IMR-90 (cell line): ENCODE data around the gene DDX59. TPM values are rescaled to one million over a fixed set of nuclear protein-coding genes. Genes with fewer than 3 reads are reported as not detected.

Experiments
- ATAC-seq: fragments of 200-7000 bp; cut with Tn5 transposase; 2 replicates; pipeline ENCODE4 v1.9.1; 2020; ENCODE audit warnings: low read depth, mild to moderate bottlenecking, moderate library complexity
- BruUV-seq: library from RNA; stranded (reverse); fragments of 400-500 nt; replicated peaks from 2 replicates; lab custom pipeline; 2021; lab: Mats Ljungman, UMichigan
- CTCF ChIA-PET: fragments of 300-600 bp; formaldehyde crosslinking; extraction: SDS; loops from one replicate; lab custom pipeline; 2021; ENCODE audit warnings: antibody characterized with exemption; lab: Yijun Ruan, JAX
- POLR2A ChIA-PET: fragments of 300-600 bp; sonication (Branson Sonifier 250); formaldehyde crosslinking; loops from one replicate; lab custom pipeline; 2022; ENCODE audit warnings: antibody characterized with exemption; ENCODE audit not compliant: unreplicated experiment; lab: Charles Lee
- DNase-seq: peaks from one replicate; pipeline ENCODE4 v3.0.0; 2013
- H2AFZ ChIP-seq: replicated peaks from 2 replicates; pipeline ENCODE3; 2013; ENCODE audit warnings: low read length, mild to moderate bottlenecking; ENCODE audit not compliant: poor library complexity
- H2AK5ac ChIP-seq: 2 replicates; pipeline ENCODE4 v1.6.1; 2013; ENCODE audit warnings: low read depth, low read length, inconsistent platforms
- H2AK9ac ChIP-seq: replicated peaks from 2 replicates; pipeline ENCODE3; 2013; ENCODE audit warnings: mild to moderate bottlenecking, low read depth, low read length, moderate library complexity; ENCODE audit not compliant: poor library complexity
- H2BK120ac ChIP-seq: 2 replicates; pipeline ENCODE4 v1.6.1; 2013; ENCODE audit warnings: low read depth, low read length, inconsistent platforms
- H2BK15ac ChIP-seq: 3 replicates; pipeline ENCODE4 v1.6.1; 2013; ENCODE audit warnings: low read depth, low read length, inconsistent platforms
- H2BK20ac ChIP-seq: 2 replicates; pipeline ENCODE4 v1.6.1; 2013; ENCODE audit warnings: low read depth, mild to moderate bottlenecking, inconsistent platforms, low read length, moderate library complexity
- H2BK5ac ChIP-seq: 2 replicates; pipeline ENCODE4 v1.6.1; 2013; ENCODE audit warnings: mild to moderate bottlenecking, low read depth, low read length, inconsistent platforms; ENCODE audit not compliant: poor library complexity, severe bottlenecking
- H3K14ac ChIP-seq: replicated peaks from 2 replicates; pipeline ENCODE4 v1.6.1; 2013; ENCODE audit warnings: low read depth, low read length, inconsistent platforms
- H3K18ac ChIP-seq: 2 replicates; pipeline ENCODE4 v1.6.1; 2013; ENCODE audit warnings: low read depth, low read length, control low read depth
- H3K23ac ChIP-seq: 2 replicates; pipeline ENCODE4 v1.6.1; 2013; ENCODE audit warnings: low read depth, low read length, inconsistent platforms
- H3K27ac ChIP-seq: 2 replicates; pipeline ENCODE4 v1.5.1; 2013; ENCODE audit warnings: mild to moderate bottlenecking, control low read depth, low read length; ENCODE audit not compliant: insufficient read depth
- H3K27me3 ChIP-seq: 2 replicates; pipeline ENCODE4 v1.6.1; 2013; ENCODE audit warnings: low read length; ENCODE audit not compliant: control insufficient read depth, insufficient read depth
- H3K36me3 ChIP-seq: 2 replicates; pipeline ENCODE4 v1.6.1; 2013; ENCODE audit warnings: low read length, mixed read lengths; ENCODE audit not compliant: control insufficient read depth, insufficient read depth
- H3K4ac ChIP-seq: 2 replicates; pipeline ENCODE4 v1.6.1; 2013; ENCODE audit warnings: low read depth, low read length, inconsistent platforms
- H3K4me1 ChIP-seq: 2 replicates; pipeline ENCODE4 v1.6.1; 2013; ENCODE audit warnings: low read length, mixed read lengths; ENCODE audit not compliant: control insufficient read depth, insufficient read depth
- H3K4me2 ChIP-seq: 2 replicates; pipeline ENCODE4 v1.6.1; 2013; ENCODE audit warnings: low read depth, mild to moderate bottlenecking, control low read depth, low read length, moderate library complexity
- H3K4me3 ChIP-seq: 2 replicates; pipeline ENCODE4 v1.5.1; 2013; ENCODE audit warnings: low read depth, mild to moderate bottlenecking, control low read depth, low read length, moderate library complexity; ENCODE audit not compliant: insufficient read depth
- H3K56ac ChIP-seq: 2 replicates; pipeline ENCODE4 v1.6.1; 2013; ENCODE audit warnings: low read length, inconsistent platforms; ENCODE audit not compliant: insufficient read depth; ENCODE audit errors: extremely low read depth
- H3K79me1 ChIP-seq, 2 experiments: 2 replicates each; pipeline ENCODE4 v1.6.1; 2013; ENCODE audit warnings: low read length in 2 of 2, inconsistent platforms in 1 of 2, low read depth in 1 of 2
- H3K9ac ChIP-seq: 2 replicates; pipeline ENCODE4 v1.6.1; 2013; ENCODE audit warnings: low read depth, low read length, control low read depth
- H3K9me1 ChIP-seq: 2 replicates; pipeline ENCODE4 v1.6.1; 2013; ENCODE audit warnings: low read length, inconsistent platforms; ENCODE audit not compliant: insufficient read depth
- H3K9me3 ChIP-seq: 2 replicates; pipeline ENCODE4 v1.6.1; 2013; ENCODE audit warnings: low read length; ENCODE audit not compliant: control insufficient read depth, insufficient read depth
- H4K20me1 ChIP-seq: 2 replicates; pipeline ENCODE4 v1.6.1; 2013; ENCODE audit warnings: low read length, inconsistent platforms; ENCODE audit not compliant: insufficient read depth
- H4K5ac ChIP-seq: 2 replicates; pipeline ENCODE4 v1.6.1; 2013; ENCODE audit warnings: mild to moderate bottlenecking, low read depth, low read length, control low read depth
- H4K8ac ChIP-seq, 2 experiments: 2 replicates each; pipeline ENCODE4 v1.6.1; 2013; ENCODE audit warnings: low read depth in 2 of 2, low read length in 2 of 2, control low read depth in 1 of 2, inconsistent platforms in 1 of 2
- H4K91ac ChIP-seq: 2 replicates; pipeline ENCODE4 v1.6.1; 2013; ENCODE audit warnings: low read depth, low read length, inconsistent platforms; ENCODE audit not compliant: insufficient read depth
- BHLHE40 ChIP-seq: fragments of 150-350 bp; IDR thresholded peaks from 2 replicates; pipeline ENCODE4 v1.6.1; 2016; ENCODE audit warnings: mild to moderate bottlenecking, low read depth, low read length
- CEBPB ChIP-seq: IDR thresholded peaks from 2 replicates; pipeline ENCODE4 v1.6.1; 2012; ENCODE audit warnings: low read depth, low read length, improper control_type of control experiment
- ELK1 ChIP-seq: fragments of 150-350 bp; IDR thresholded peaks from 2 replicates; pipeline ENCODE4 v1.6.1; 2016; ENCODE audit warnings: low read depth, mild to moderate bottlenecking, low read length, moderate library complexity, borderline replicate concordance
- FOS ChIP-seq: fragments of 150-350 bp; IDR thresholded peaks from 2 replicates; pipeline ENCODE4 v1.6.1; 2016; ENCODE audit warnings: low read depth, low read length
- MAFK ChIP-seq: IDR thresholded peaks from 2 replicates; pipeline ENCODE4 v1.6.1; 2012; ENCODE audit warnings: low read depth, low read length, improper control_type of control experiment
- MXI1 ChIP-seq: IDR thresholded peaks from 2 replicates; pipeline ENCODE4 v1.6.1; 2012; ENCODE audit warnings: low read depth, mild to moderate bottlenecking, low read length, moderate library complexity, borderline replicate concordance
- NFE2L2 ChIP-seq: fragments of 150-350 bp; IDR thresholded peaks from 2 replicates; pipeline ENCODE4 v1.6.1; 2016; ENCODE audit warnings: low read depth, mild to moderate bottlenecking, low read length
- POLR2A ChIP-seq: IDR thresholded peaks from 2 replicates; pipeline ENCODE4 v1.6.1; 2012; ENCODE audit warnings: mild to moderate bottlenecking, low read depth, low read length
- RAD21 ChIP-seq: IDR thresholded peaks from 2 replicates; pipeline ENCODE4 v1.6.1; 2012; ENCODE audit warnings: low read length, improper control_type of control experiment
- RCOR1 ChIP-seq: IDR thresholded peaks from 2 replicates; pipeline ENCODE4 v1.6.1; 2012; ENCODE audit warnings: mild to moderate bottlenecking, low read length, improper control_type of control experiment; ENCODE audit not compliant: insufficient replicate concordance
- RFX5 ChIP-seq: IDR thresholded peaks from 2 replicates; pipeline ENCODE4 v1.8.0; 2012; ENCODE audit warnings: low read depth, mild to moderate bottlenecking, low read length, moderate library complexity
- WGBS, 2 experiments: methylation state at CpG; one replicate each; pipeline versions ENCODE4 v1.1.5 to v1.1.7; 2013; ENCODE audit warnings: missing lambda C conversion rate in 2 of 2; ENCODE audit not compliant: insufficient read length in 1 of 2; ENCODE audit errors: extremely low coverage in 2 of 2; 5-methylcytosine and 5-hydroxymethylcytosine counted together
- dilution Hi-C: fragments of 300-500 bp; cut with HindIII; formaldehyde crosslinking; loops from one replicate; pipeline ENCODE4 v1.14.3; 2018; ENCODE audit warnings: low sequenced_read_pairs; ENCODE audit not compliant: unreplicated experiment
- in situ Hi-C: fragments of 300-500 bp; cut with MboI; formaldehyde crosslinking; loops from 3 replicates; pipeline ENCODE4 v1.14.3; 2019; ENCODE audit warnings: low sequenced_read_pairs, inconsistent platforms, mixed read lengths
- intact Hi-C: fragments of 100-400 bp; cut with micrococcal nuclease; formaldehyde crosslinking; loops from 2 replicates; pipeline ENCODE4 v1.10.0; 2022
- polyA plus RNA-seq, 3 experiments: library from polyadenylated mRNA; depleted of rRNA; stranded (reverse); fragments of >200 nt; gene quantifications; 2 replicates each; pipeline ENCODE4 v1.2.3, GENCODE V29; 2012; ENCODE audit warnings: low replicate concordance in 1 of 3
- total RNA-seq: library from RNA; depleted of rRNA; stranded (reverse); fragments of >200 nt; gene quantifications from 2 replicates; pipeline ENCODE4 v1.2.3, GENCODE V29; 2012
- TF ChIP-seq, protein P1 (sequence below): fragments of 150-350 bp; IDR thresholded peaks from 2 replicates; pipeline ENCODE4 v1.6.1; 2017; ENCODE audit warnings: mild to moderate bottlenecking, antibody characterized with exemption, low read length, low read depth

Gene DDX59
- total and polyA plus RNA-seq, 2 of the 4 experiments (the other 2 are of a cell fraction) = 8.6 to 9.1 TPM

GRCh38 chr1:200631375-200631774, 38.3 kb downstream of the DDX59 start:
- Histone ChIP-seq H4K20me1 (no peaks in the 10 kb centered on the region), H3K9me1 (no peaks in the 10 kb centered on the region), H2BK20ac (no peak overlapping the region), H2AK5ac (no peak overlapping the region), H3K18ac (no peak overlapping the region), H4K5ac (no peak overlapping the region), H3K4me1 (no peaks in the 10 kb centered on the region), H2AK9ac (no peak overlapping the region), H3K23ac (no peak overlapping the region), H2BK120ac (no peak overlapping the region), H3K27ac (no peak overlapping the region), H3K36me3 (no peaks in the 10 kb centered on the region), H4K8ac (no peak overlapping the region), H2AFZ (no peak overlapping the region), H3K4me2 (no peak overlapping the region), H2BK15ac (no peak overlapping the region), H3K9me3 (no peaks in the 10 kb centered on the region), H3K4ac (no peak overlapping the region), H2BK5ac (no peak overlapping the region), H3K27me3 (no peaks in the 10 kb centered on the region; the same call in 1 of the 2 replicates), H3K56ac (no peak overlapping the region), H4K91ac (no peak overlapping the region), H3K4me3 (no peak overlapping the region), H3K9ac (no peak overlapping the region), H3K14ac (no peak overlapping the region), H3K79me1 (no peaks in the 10 kb centered on the region)
- no peak for DNase-seq
- ATAC-seq = no peak
- BruUV-seq = no TSS peak
- no CpG with 5 or more reads among the region's 1 CpG for WGBS, 2 experiments
- CTCF ChIA-PET = no interaction called here
- dilution Hi-C loops (no loop called here), in situ Hi-C loops (no loop called here), intact Hi-C loops (no loop called here)
- TF ChIP-seq MXI1 = no peak
- no peak for TF ChIP-seq BHLHE40
- no peak for TF ChIP-seq RFX5
- TF ChIP-seq POLR2A = no peak
- TF ChIP-seq RAD21 = no peak
- no peak for TF ChIP-seq CEBPB
- TF ChIP-seq ELK1 = no peak
- no peak for TF ChIP-seq NFE2L2
- no peak for TF ChIP-seq RCOR1
- TF ChIP-seq FOS = no peak
- TF ChIP-seq MAFK = no peak
- TF ChIP-seq, protein P1, sequence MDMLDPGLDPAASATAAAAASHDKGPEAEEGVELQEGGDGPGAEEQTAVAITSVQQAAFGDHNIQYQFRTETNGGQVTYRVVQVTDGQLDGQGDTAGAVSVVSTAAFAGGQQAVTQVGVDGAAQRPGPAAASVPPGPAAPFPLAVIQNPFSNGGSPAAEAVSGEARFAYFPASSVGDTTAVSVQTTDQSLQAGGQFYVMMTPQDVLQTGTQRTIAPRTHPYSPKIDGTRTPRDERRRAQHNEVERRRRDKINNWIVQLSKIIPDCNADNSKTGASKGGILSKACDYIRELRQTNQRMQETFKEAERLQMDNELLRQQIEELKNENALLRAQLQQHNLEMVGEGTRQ = no peak
- POLR2A ChIA-PET = no interaction called here
